Caco-2 (cell line): ENCODE data around the gene PIK3C2A. TPM values are rescaled to one million over a fixed set of nuclear protein-coding genes. Genes with fewer than 3 reads are reported as not detected.

Experiments used
- BruUV-seq: library from RNA; stranded (reverse); fragments of 400-500 nt; replicated peaks from 2 replicates; lab custom pipeline; 2021; lab: Mats Ljungman, UMichigan
- CTCF ChIA-PET: fragments of 300-600 bp; sonication (Branson Sonifier 250); formaldehyde crosslinking; loops from one replicate; lab custom pipeline; 2022; ENCODE audit warnings: antibody characterized with exemption; lab: Charles Lee
- POLR2A ChIA-PET: fragments of 300-600 bp; sonication (Branson Sonifier 250); formaldehyde crosslinking; loops from one replicate; lab custom pipeline; 2022; ENCODE audit warnings: antibody characterized with exemption; lab: Charles Lee
- DNase-seq, 2 experiments: peaks; one replicate each; pipeline versions ENCODE4 v3.0.0 to v3.0.0-alpha.2; 2020 to 2022
- H3K27me3 ChIP-seq: replicated peaks from 2 replicates; pipeline ENCODE4 v1.6.0; 2011; ENCODE audit warnings: low read length; ENCODE audit not compliant: control insufficient read depth, insufficient read depth
- H3K36me3 ChIP-seq: 2 replicates; pipeline ENCODE4 v1.5.1; 2011; ENCODE audit warnings: low read length; ENCODE audit not compliant: control insufficient read depth, insufficient read depth
- H3K4me1 ChIP-seq: fragments of 250-450 bp; sonication (Bioruptor Pico); 2 replicates; pipeline ENCODE4 v1.5.1; 2020; ENCODE audit warnings: mild to moderate bottlenecking
- H3K4me3 ChIP-seq: 2 replicates; pipeline ENCODE4 v1.5.1; 2011; ENCODE audit warnings: low read depth, mild to moderate bottlenecking, control low read depth, low read length
- H3K9me3 ChIP-seq: fragments of 250-450 bp; sonication (Bioruptor Pico); 2 replicates; pipeline ENCODE4 v1.5.1; 2020; ENCODE audit warnings: mild to moderate bottlenecking, moderate library complexity
- H3K27ac Mint-ChIP-seq: one replicate; pipeline ENCODE4 v1.8.0; 2022; ENCODE audit warnings: mixed read lengths; ENCODE audit not compliant: unreplicated experiment
- H3K27me3 Mint-ChIP-seq: one replicate; pipeline ENCODE4 v1.8.0; 2022; ENCODE audit warnings: mixed read lengths; ENCODE audit not compliant: insufficient read depth, unreplicated experiment
- H3K36me3 Mint-ChIP-seq: one replicate; pipeline ENCODE4 v1.8.0; 2022; ENCODE audit warnings: mild to moderate bottlenecking, mixed read lengths; ENCODE audit not compliant: insufficient read depth, unreplicated experiment
- H3K4me1 Mint-ChIP-seq: one replicate; pipeline ENCODE4 v1.8.0; 2022; ENCODE audit warnings: low read depth, mixed read lengths; ENCODE audit not compliant: unreplicated experiment
- H3K4me3 Mint-ChIP-seq: one replicate; pipeline ENCODE4 v1.8.0; 2022; ENCODE audit warnings: mild to moderate bottlenecking, moderate library complexity, mixed read lengths; ENCODE audit not compliant: unreplicated experiment
- H3K9me3 Mint-ChIP-seq: one replicate; pipeline ENCODE4 v1.8.0; 2022; ENCODE audit warnings: mixed read lengths; ENCODE audit not compliant: unreplicated experiment
- intact Hi-C: fragments of 100-400 bp; cut with micrococcal nuclease; formaldehyde crosslinking; loops from one replicate; pipeline ENCODE4 v1.10.0; 2022; ENCODE audit not compliant: unreplicated experiment
- total RNA-seq: library from RNA; stranded (reverse); gene quantifications from 2 replicates; pipeline ENCODE4 v1.2.3, GENCODE V29; 2022
- TF ChIP-seq, protein P1 (sequence below), 2 experiments: fragments of 200-600 bp in 1 of 2; IDR thresholded peaks; 1 replicate in 1 of 2; 2 replicates in 1 of 2; pipeline versions ENCODE4 v1.5.1 to v1.8.0; 2011 to 2022; ENCODE audit warnings: antibody characterized with exemption in 1 of 2, control low read depth in 1 of 2, inconsistent platforms in 1 of 2, low read depth in 1 of 2, low read length in 1 of 2, mild to moderate bottlenecking in 1 of 2, moderate library complexity in 1 of 2; ENCODE audit not compliant: insufficient read depth in 1 of 2, severe bottlenecking in 1 of 2, unreplicated experiment in 1 of 2

PIK3C2A gene
- total RNA-seq, 1 experiment from 2014 or later, result 138 TPM

DNA sequence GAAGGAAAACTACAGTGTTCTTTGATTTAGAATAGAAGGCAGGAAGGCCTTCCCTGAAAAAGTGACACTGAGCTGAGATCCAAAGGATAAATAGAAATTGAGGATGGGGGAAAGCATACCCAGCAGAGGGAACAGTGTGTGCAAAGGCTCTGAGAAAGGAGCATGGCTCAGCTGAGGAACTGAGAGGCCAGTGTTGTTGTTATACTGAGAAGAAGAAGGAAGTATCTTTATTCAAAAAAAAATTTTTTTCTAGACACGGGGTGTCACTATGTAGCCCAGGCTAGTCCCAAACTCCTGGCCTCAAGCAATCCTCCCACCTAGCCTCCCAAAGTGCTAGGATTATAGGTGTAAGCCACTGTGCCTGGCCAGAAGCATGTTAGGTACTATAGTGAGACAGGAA, 3.5 kb upstream of the PIK3C2A start:
- ChIA-PET POLR2A (no interaction called here), CTCF (no interaction called here)
- Mint-ChIP-seq H3K27ac (no peak overlapping the region), H3K9me3 (peaks cover 6% of the 10 kb centered on the region), H3K27me3 (no peaks in the 10 kb centered on the region), H3K4me1 (peaks cover 28% of the 10 kb centered on the region), H3K36me3 (peaks cover 32% of the 10 kb centered on the region), H3K4me3 (no peak overlapping the region)
- intact Hi-C loops, result no loop called here
- Histone ChIP-seq H3K27me3 (no peaks in the 10 kb centered on the region), H3K4me1 (peaks cover 16% of the 10 kb centered on the region), H3K9me3 (0 out of 2 replicates have a peak, but pooled peaks cover 6% of the 10 kb centered on the region), H3K4me3 (no peak overlapping the region), H3K36me3 (no peaks in the 10 kb centered on the region)
- TF ChIP-seq, protein P1, sequence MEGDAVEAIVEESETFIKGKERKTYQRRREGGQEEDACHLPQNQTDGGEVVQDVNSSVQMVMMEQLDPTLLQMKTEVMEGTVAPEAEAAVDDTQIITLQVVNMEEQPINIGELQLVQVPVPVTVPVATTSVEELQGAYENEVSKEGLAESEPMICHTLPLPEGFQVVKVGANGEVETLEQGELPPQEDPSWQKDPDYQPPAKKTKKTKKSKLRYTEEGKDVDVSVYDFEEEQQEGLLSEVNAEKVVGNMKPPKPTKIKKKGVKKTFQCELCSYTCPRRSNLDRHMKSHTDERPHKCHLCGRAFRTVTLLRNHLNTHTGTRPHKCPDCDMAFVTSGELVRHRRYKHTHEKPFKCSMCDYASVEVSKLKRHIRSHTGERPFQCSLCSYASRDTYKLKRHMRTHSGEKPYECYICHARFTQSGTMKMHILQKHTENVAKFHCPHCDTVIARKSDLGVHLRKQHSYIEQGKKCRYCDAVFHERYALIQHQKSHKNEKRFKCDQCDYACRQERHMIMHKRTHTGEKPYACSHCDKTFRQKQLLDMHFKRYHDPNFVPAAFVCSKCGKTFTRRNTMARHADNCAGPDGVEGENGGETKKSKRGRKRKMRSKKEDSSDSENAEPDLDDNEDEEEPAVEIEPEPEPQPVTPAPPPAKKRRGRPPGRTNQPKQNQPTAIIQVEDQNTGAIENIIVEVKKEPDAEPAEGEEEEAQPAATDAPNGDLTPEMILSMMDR (IDR thresholded peaks at IDR 0.05; ENCODE audit: insufficient read depth in 1 of 2, low read depth in 1 of 2, low read length in 1 of 2, severe bottlenecking in 1 of 2, unreplicated experiment in 1 of 2), result no peak
- no peak for DNase-seq
- no TSS peak for BruUV-seq

- Mint-ChIP-seq H3K9me3 (no peaks in the 10 kb centered on the region), H3K4me1 (peaks cover 28% of the 10 kb centered on the region), H3K27me3 (no peaks in the 10 kb centered on the region), H3K27ac (peak overlapping the region; percentile 100), H3K4me3 (peak overlapping the region; percentile 98), H3K36me3 (peaks cover 36% of the 10 kb centered on the region)
- POLR2A ChIA-PET, result interaction anchor here (0.6 to 2.4 kb wide), 3 partner anchors 66 to 353 kb away, joined by 3 to 11 read pairs (median 3); partner anchors contain the start of gene NUCB2
- intact Hi-C loops, result loop anchor here (1.0 to 10.0 kb wide), 4 partner anchors 45 to 285 kb away; partner anchors contain the start of gene NUCB2
- CTCF ChIA-PET, result interaction anchor here (0.6 kb wide), 1 partner anchor 142 kb away, joined by 5 read pairs; no protein-coding TSS in a partner anchor
- peaks cover 23% of the 10 kb centered on the region for H3K4me1 ChIP-seq
- H3K36me3 ChIP-seq, result no peaks in the 10 kb centered on the region
- no peaks in the 10 kb centered on the region for H3K27me3 ChIP-seq
- peak in 1 of 2 experiments; percentile 23 for DNase-seq
- H3K9me3 ChIP-seq, result 0 out of 2 replicates have a peak, but pooled peaks cover 6% of the 10 kb centered on the region
- H3K4me3 ChIP-seq, result peak overlapping the region; percentile 99
- TF ChIP-seq, protein P1 (IDR thresholded peaks at IDR 0.05; ENCODE audit: insufficient read depth in 1 of 2, low read depth in 1 of 2, low read length in 1 of 2, severe bottlenecking in 1 of 2, unreplicated experiment in 1 of 2), result no peak
- TSS peak; percentile 64 for BruUV-seq
Observed at GRCh38 chr11:17209939-17210245, 2.1 kb upstream of the PIK3C2A start.

- TF ChIP-seq, protein P1 (IDR thresholded peaks at IDR 0.05; ENCODE audit: insufficient read depth in 1 of 2, low read depth in 1 of 2, low read length in 1 of 2, severe bottlenecking in 1 of 2, unreplicated experiment in 1 of 2), result no peak
- Histone ChIP-seq H3K27me3 (no peaks in the 10 kb centered on the region), H3K36me3 (no peaks in the 10 kb centered on the region; the same call in 1 of the 2 replicates), H3K9me3 (no peaks in the 10 kb centered on the region), H3K4me3 (peak overlapping the region; percentile 99), H3K4me1 (peaks cover 23% of the 10 kb centered on the region)
- POLR2A ChIA-PET, result interaction anchor here (0.5 to 2.4 kb wide), 13 partner anchors 11 to 283 kb away, joined by 3 to 20 read pairs (median 4); partner anchors contain the start of genes NUCB2 and RPS13
- intact Hi-C loops, result loop anchor here (2.0 to 10.0 kb wide), 3 partner anchors 44 to 284 kb away; partner anchors contain the start of gene NUCB2
- Mint-ChIP-seq H3K4me3 (peak overlapping the region; percentile 98), H3K27ac (peak overlapping the region; percentile 100), H3K27me3 (no peaks in the 10 kb centered on the region), H3K4me1 (peaks cover 35% of the 10 kb centered on the region), H3K36me3 (peaks cover 50% of the 10 kb centered on the region), H3K9me3 (no peaks in the 10 kb centered on the region)
- DNase-seq, result peak; percentile 92 to 95
- BruUV-seq, result TSS peak; percentile 4
- CTCF ChIA-PET, result interaction anchor here (0.8 to 0.9 kb wide), 2 partner anchors 21 to 180 kb away, joined by 3 to 4 read pairs; partner anchors contain the start of gene KCNJ11
Observed at GRCh38 chr11:17208257-17208999, 642 bp upstream of the PIK3C2A start.
